Skeletal muscle tissue (tissue), 4 donors: ENCODE data around the gene CYTH3. TPM values are rescaled to one million over a fixed set of nuclear protein-coding genes. Genes with fewer than 3 reads are reported as not detected.

Experiments
- H3K27ac ChIP-seq: one replicate; pipeline ENCODE4 v1.7.0; 2013; ENCODE audit warnings: mild to moderate bottlenecking, low read depth, low read length, inconsistent platforms
- H3K27me3 ChIP-seq, 3 donors: one replicate each; pipeline ENCODE4 v1.7.0; 2013; ENCODE audit warnings: low read length in 3 of 3; ENCODE audit not compliant: control insufficient read depth in 3 of 3, insufficient read depth in 3 of 3
- H3K36me3 ChIP-seq, 3 donors: one replicate each; pipeline ENCODE4 v1.7.0; 2013; ENCODE audit warnings: low read length in 3 of 3; ENCODE audit not compliant: control insufficient read depth in 3 of 3, insufficient read depth in 3 of 3
- H3K4me1 ChIP-seq, 3 donors: one replicate each; pipeline ENCODE4 v1.7.0; 2013; ENCODE audit warnings: low read length in 3 of 3, mild to moderate bottlenecking in 3 of 3; ENCODE audit not compliant: control insufficient read depth in 3 of 3, insufficient read depth in 3 of 3
- H3K4me3 ChIP-seq, 3 donors: one replicate each; pipeline ENCODE4 v1.7.0; 2013; ENCODE audit warnings: low read length in 3 of 3
- H3K9ac ChIP-seq, 3 donors: one replicate each; pipeline ENCODE4 v1.7.0; 2013; ENCODE audit warnings: low read length in 3 of 3, mild to moderate bottlenecking in 3 of 3, moderate library complexity in 2 of 3, low read depth in 1 of 3
- H3K9me3 ChIP-seq, 3 donors: one replicate each; pipeline ENCODE4 v1.7.0; 2013; ENCODE audit warnings: low read length in 3 of 3; ENCODE audit not compliant: control insufficient read depth in 3 of 3
- total RNA-seq: library from RNA; depleted of rRNA; stranded (reverse); fragments of >200 nt; gene quantifications from one replicate; pipeline ENCODE4 v1.2.3, GENCODE V29; 2014
- donor health status: Osteomylitis.

The CYTH3 gene
- total RNA-seq, 1 donor from 2014 or later, result 19.3 TPM

DNA sequence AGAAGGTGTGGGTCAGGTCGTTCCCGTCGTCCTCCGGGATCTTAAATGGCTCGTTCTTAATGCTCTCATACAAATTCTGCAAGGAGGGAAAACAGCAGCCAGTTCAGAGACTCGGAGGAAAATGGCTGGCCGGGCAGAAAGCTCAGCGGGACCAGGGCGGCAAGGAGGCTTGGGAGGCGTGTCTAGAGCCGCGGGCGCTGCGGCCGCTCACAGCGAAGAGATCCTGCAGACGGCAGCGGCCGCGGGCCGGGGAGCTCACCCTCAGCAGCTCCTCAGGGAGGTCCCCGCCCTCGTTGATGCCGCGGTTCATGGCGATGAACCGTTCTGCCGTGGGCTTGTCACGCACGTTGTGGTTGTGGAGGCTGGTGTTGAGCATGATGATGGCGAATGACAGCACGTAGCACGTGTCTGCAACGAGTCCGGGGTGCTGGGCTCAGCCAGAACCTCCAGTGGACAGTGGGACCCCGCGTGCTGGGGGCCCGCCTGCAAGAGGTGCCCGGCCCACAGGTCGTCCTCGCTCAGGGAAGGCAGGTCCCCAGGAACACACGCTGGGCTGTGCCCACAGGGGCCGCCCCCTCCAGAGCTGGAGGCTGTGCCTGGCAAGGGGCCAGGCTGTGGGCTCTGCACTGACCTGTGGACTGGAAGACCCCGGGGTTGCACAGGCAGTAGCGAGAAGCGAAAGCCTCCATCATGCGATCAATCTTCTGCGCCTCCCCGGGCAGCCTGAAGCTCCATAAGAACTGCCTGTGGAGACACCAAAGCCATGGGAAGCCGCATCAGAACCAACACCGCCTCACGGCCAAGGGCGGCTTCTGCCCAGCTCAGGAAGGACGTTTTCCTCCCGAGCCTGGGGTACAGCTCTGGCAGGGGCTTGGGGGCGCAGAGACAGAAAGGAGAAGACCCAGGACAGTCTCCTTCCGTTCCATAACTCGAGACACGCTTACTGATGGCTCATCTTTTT, 101.6 kb downstream of the CYTH3 start:
- H3K27me3 ChIP-seq, result no peaks in the 10 kb centered on the region
- H3K4me1 ChIP-seq, result peaks cover 9 to 29% (median 21%) of the 10 kb centered on the region in 3 donors
- no peaks in the 10 kb centered on the region for H3K9me3 ChIP-seq
- no peak overlapping the region for H3K27ac ChIP-seq
- H3K36me3 ChIP-seq, result peaks cover 12 to 35% (median 28%) of the 10 kb centered on the region in 3 donors
- no peak overlapping the region for H3K4me3 ChIP-seq
- peak overlapping the region in 1 of 3 donors; percentile 8 for H3K9ac ChIP-seq

DNA sequence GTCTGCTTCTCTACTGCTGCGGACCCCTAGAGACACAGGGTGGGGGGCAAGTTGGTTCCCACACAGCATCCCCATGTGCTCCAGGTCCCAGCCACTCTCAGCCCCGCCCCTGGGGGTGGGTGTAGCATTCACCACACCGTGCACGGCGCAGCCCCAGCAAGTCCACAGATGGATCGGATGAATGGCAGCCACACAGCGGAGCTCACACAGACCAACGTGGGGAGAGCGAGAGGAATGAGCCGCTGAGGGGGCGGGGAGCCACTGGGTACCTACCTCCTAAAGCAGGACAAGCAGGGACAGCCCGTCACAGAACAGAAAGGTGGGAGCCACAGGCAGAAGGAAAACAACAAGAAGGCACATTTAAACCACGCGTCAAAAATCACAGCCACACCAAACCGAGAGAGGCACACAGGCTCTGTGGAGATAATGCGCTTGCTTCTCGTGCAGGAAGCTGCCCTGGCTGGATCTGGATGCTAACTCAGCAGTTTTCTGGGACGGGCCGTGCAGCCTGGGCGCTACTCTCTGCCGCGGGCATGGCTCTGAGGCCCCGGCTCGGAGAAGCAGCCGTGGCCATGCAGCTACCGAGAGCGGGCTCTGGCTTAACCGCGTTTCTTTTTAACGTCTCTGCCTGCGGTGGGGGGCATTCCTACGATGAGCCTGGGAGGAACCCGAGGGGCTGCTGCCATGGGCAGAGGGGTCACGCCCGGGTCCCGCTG, 102.5 kb downstream of the CYTH3 start:
- Histone ChIP-seq H3K27ac (no peak overlapping the region), H3K4me1 (peaks cover 9 to 26% (median 15%) of the 10 kb centered on the region in 3 donors), H3K9ac (no peak overlapping the region), H3K9me3 (no peaks in the 10 kb centered on the region), H3K27me3 (no peaks in the 10 kb centered on the region), H3K36me3 (peaks cover 12 to 39% (median 32%) of the 10 kb centered on the region in 3 donors), H3K4me3 (no peak overlapping the region)

DNA sequence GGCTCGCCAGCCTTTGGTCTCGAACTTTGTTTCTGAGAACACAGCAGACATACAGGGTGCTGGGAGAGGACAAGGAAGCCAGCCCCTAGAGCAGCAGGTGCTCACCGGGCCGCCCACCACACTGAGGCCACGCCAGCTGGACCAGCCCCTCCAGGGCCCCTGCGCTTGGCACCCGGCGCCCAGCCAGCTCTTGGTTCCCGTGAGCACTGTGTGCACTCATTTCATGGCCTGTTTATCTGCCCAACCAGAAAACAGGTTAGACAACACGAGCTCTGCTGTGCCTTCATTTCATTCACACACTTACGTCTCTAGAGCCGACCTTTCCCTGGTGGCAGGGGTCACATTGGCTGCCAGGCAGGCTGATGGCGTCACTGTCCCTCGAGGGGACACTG, 104.0 kb downstream of the CYTH3 start:
- Histone ChIP-seq H3K9ac (no peak overlapping the region), H3K4me3 (no peak overlapping the region), H3K27ac (no peak overlapping the region), H3K27me3 (no peaks in the 10 kb centered on the region), H3K36me3 (peaks cover 22 to 46% (median 35%) of the 10 kb centered on the region in 3 donors), H3K9me3 (no peaks in the 10 kb centered on the region), H3K4me1 (peaks cover 9 to 26% (median 15%) of the 10 kb centered on the region in 3 donors)

DNA sequence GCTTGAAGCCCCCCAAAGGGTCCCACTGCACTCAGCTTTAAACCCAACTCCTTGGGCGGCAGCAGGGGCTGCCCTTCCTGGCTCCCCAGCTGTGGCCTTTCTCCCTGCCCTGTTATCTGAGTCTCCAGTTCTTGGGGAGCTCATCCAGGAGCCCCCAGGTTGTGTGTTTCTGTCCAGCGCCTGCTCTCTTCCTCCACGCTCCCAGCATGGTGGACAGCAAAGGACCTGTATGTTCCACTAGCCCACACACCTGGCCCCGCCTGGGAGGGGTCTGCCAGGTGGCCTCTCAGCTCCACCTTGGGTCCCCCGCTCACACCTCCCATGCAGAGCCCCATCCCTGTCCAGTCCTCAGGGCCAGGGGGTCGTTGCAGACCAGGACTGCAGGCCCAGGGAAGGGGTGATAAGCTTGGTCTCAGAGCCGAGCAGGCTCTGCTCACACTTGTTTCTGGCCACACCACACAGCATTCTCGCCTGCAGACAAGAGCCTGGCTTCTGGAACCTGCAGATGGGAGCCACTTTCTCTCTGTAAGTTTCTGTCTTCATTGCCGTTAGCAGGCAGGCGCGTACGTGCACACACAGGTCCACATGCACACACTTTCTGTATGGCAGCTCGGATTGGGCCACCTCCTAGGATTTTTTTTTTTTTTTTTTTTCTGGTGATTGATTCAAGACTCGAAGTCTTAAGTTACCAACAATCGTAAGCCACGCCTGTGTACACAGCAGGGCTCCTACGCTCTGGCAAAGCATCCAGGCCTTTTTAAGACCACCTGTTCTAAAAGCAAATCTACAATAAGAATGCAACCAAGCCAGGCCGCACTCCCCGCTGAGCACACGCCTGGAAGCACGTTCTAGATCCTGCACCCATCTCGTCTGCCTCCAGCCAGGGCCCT, 104.6 kb downstream of the CYTH3 start:
- peaks cover 21 to 44% (median 33%) of the 10 kb centered on the region in 3 donors for H3K36me3 ChIP-seq
- H3K4me3 ChIP-seq, result no peak overlapping the region
- H3K4me1 ChIP-seq, result peaks cover 9 to 26% (median 15%) of the 10 kb centered on the region in 3 donors
- H3K27ac ChIP-seq, result no peak overlapping the region
- no peaks in the 10 kb centered on the region for H3K27me3 ChIP-seq
- H3K9me3 ChIP-seq, result no peaks in the 10 kb centered on the region
- H3K9ac ChIP-seq, result no peak overlapping the region

DNA sequence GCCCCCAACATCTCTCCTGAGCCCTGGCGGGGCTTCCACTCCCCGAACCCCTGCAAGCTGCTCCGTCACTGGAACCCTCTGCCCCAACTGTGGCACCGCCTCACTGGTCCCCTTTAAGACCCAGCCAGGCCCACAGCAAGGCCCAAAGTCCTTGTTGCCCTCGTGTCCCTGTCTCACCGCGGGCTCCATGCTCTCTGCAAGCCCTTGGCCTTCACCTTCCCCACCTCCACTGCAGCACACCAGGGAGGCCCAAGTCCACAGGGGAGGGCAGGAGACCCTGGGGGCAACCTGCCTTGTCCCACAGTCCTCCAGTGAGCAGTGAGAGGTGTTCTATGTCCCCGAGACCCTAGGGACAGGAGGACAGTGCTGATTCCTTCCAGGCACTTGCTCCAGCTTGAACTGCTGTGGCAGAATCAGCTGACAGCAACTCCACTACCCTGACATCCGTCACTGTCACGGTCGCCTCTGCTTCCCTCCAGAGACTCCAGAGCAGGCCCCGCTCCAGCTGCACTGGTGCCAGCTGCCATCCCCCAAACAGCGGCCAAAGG, 105.3 kb downstream of the CYTH3 start:
- Histone ChIP-seq H3K27me3 (no peaks in the 10 kb centered on the region), H3K9me3 (no peaks in the 10 kb centered on the region), H3K9ac (peak overlapping the region in 2 of 3 donors; percentile 7 to 28), H3K4me3 (no peak overlapping the region), H3K36me3 (peaks cover 26 to 44% (median 28%) of the 10 kb centered on the region in 3 donors), H3K4me1 (peaks cover 12 to 27% (median 20%) of the 10 kb centered on the region in 3 donors), H3K27ac (no peak overlapping the region)

DNA sequence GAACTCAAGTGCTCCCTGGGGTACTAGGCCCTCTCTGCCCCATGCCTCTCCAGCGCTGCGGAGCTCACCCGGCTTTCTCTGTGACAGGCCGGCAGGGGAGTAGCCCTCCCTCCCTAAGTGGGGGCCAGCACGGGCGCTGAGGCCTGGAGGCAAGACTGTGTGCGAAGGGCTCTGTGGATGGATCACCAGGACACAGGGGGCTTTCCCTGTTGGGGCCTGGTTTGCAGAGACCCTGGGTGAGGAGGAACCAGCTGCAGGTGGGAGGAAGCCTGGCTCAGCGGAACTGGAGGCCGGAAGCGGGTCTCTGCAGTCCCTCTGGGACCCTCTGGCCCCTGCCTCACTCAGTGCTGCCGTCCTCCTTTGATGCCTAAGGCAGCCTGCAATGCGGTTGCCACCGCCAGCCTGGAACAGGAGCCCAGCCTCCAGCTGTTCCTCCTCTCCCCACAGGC, 106.0 kb downstream of the CYTH3 start:
- no peaks in the 10 kb centered on the region for H3K9me3 ChIP-seq
- peaks cover 26 to 44% (median 28%) of the 10 kb centered on the region in 3 donors for H3K36me3 ChIP-seq
- no peak overlapping the region for H3K4me3 ChIP-seq
- H3K4me1 ChIP-seq, result peaks cover 12 to 27% (median 21%) of the 10 kb centered on the region in 3 donors
- no peak overlapping the region for H3K27ac ChIP-seq
- H3K27me3 ChIP-seq, result no peaks in the 10 kb centered on the region
- H3K9ac ChIP-seq, result peak overlapping the region in 1 of 3 donors; percentile 28

DNA sequence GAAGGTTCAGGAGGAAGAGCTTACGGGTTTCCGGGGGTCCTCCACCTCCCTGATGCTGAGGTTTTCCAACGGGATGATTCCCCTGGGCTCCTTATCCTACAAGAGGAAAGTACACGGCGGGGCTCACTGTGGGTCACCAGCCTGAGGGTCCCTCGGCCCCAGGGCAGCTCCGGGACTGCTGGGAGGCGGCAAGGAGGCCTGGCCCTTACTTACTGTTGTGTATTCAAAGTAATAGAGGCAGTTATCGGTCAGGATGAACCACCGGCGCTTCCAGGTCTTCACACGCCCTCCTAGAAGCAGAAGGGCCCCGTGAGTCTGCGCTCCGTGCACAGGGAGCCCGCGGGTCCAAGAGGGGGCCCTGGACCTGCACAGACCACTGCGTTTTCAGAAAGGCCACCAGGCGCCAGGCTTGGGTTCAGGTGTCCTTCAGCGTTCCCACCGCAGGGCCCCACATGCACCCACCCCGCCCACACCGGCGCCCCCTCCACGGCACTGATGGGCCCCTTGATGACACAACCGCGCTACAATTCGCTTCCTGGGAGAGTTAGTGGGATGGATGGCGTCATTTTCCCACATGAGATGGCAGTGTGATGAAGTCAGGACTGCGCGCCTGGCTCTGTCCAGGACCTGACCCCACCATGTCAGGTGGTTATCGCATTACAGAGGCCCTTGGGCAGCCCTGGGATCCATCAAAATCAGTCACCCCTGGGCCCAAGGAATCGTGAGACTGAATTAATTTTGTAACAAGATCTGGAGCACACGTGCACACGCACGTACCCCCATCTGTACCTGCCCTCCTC, 106.7 kb downstream of the CYTH3 start:
- Histone ChIP-seq H3K4me1 (peaks cover 12 to 27% (median 21%) of the 10 kb centered on the region in 3 donors), H3K36me3 (peaks cover 22 to 40% (median 22%) of the 10 kb centered on the region in 3 donors)

DNA sequence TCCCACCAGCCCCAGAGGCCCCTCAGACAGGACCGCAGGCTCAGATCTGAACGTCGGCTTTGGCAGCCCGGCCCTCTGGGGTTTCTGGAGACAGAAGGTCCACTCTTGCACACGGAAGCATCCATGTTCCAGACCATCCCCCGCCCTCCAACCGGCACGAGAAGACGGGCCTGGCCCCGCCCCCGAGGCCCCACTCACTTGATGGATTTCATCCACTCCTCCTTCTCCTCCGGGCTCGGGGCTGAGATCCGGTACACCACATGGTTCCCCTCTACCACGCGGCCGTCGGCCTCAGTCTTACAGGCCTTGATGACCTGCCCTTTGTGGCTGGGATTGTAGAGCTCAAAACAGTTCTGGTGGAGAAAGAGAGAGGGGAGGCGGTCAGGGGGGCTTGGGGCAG, 107.3 kb downstream of the CYTH3 start:
- H3K27me3 ChIP-seq, result no peaks in the 10 kb centered on the region
- no peak overlapping the region for H3K27ac ChIP-seq
- H3K9ac ChIP-seq, result no peak overlapping the region
- H3K9me3 ChIP-seq, result no peaks in the 10 kb centered on the region
- peaks cover 21 to 35% (median 21%) of the 10 kb centered on the region in 3 donors for H3K36me3 ChIP-seq
- H3K4me1 ChIP-seq, result peaks cover 16 to 31% (median 27%) of the 10 kb centered on the region in 3 donors
- no peak overlapping the region for H3K4me3 ChIP-seq

More for the DNA sequence above, 106.7 kb downstream of the CYTH3 start:
- no peak overlapping the region for H3K27ac ChIP-seq
- H3K4me3 ChIP-seq, result no peak overlapping the region
- peak overlapping the region in 1 of 3 donors; percentile 8 for H3K9ac ChIP-seq
- H3K9me3 ChIP-seq, result no peaks in the 10 kb centered on the region
- H3K27me3 ChIP-seq, result no peaks in the 10 kb centered on the region
